Mammary epithelial cell (primary cell): ENCODE measurements around the gene MARCHF10.

Experiments
- EZH2 ChIP-seq: IDR thresholded peaks from 2 replicates; pipeline ENCODE4 v1.6.1; 2012; ENCODE audit warnings: low read length, inconsistent platforms, borderline replicate concordance
- TF ChIP-seq, protein P1 (sequence below), 2 donors: IDR thresholded peaks in 1 of 2; conservative IDR thresholded peaks in 1 of 2; 2 replicates each; pipeline ENCODE4 v1.5.1; 2011 to 2012; ENCODE audit warnings: inconsistent platforms in 2 of 2, low read length in 2 of 2, mild to moderate bottlenecking in 2 of 2, control low read depth in 1 of 2, low read depth in 1 of 2; ENCODE audit not compliant: insufficient read depth in 1 of 2; ENCODE audit errors: extremely low read depth in 1 of 2

DNA sequence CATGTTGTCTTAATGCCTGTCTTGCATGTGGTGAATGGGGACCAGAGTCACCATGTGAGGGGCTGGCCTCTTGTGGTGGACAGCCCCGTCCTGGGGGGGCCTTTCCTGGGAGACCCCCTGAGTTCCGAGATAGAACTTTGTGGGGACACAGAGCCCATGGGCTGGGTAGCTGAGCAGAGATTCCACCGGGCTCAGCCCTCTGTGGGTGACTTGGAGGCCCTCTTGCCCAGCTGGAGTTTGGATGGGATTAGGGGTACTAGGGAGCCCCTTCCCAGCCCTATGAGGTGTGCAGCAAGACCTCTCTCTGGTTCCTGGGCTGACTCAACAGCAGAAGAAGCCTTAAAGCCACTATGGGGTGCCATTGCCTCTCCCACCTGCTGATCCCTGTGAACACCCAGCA lies 142.5 kb downstream of the MARCHF10 start:
- TF ChIP-seq, protein P1, sequence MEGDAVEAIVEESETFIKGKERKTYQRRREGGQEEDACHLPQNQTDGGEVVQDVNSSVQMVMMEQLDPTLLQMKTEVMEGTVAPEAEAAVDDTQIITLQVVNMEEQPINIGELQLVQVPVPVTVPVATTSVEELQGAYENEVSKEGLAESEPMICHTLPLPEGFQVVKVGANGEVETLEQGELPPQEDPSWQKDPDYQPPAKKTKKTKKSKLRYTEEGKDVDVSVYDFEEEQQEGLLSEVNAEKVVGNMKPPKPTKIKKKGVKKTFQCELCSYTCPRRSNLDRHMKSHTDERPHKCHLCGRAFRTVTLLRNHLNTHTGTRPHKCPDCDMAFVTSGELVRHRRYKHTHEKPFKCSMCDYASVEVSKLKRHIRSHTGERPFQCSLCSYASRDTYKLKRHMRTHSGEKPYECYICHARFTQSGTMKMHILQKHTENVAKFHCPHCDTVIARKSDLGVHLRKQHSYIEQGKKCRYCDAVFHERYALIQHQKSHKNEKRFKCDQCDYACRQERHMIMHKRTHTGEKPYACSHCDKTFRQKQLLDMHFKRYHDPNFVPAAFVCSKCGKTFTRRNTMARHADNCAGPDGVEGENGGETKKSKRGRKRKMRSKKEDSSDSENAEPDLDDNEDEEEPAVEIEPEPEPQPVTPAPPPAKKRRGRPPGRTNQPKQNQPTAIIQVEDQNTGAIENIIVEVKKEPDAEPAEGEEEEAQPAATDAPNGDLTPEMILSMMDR (conservative IDR thresholded peaks at IDR 0.05 in 1 of 2, IDR thresholded peaks at IDR 0.05 in 1 of 2; ENCODE audit: extremely low read depth in 1 of 2, insufficient read depth in 1 of 2, low read depth in 1 of 2, low read length in 2 of 2) = no peak
- no peak for TF ChIP-seq EZH2
